ENCODE results near the gene ZNF212. TPM values are rescaled to one million over a fixed set of nuclear protein-coding genes. Genes with fewer than 3 reads are reported as not detected.

ZNF212 gene
- total RNA-seq, 1 donor from 2014 or later, result 15.0 TPM

GRCh38 chr7:149205690-149206381 is 33.6 kb upstream of the ZNF212 start:
- Mint-ChIP-seq H3K27me3 (ENCODE audit: insufficient read depth) (no peaks in the 10 kb centered on the region), H3K9me3 (no peaks in the 10 kb centered on the region), H3K4me1 (ENCODE audit: low read depth) (peaks cover 45% of the 10 kb centered on the region), H3K4me3 (no peak overlapping the region), H3K36me3 (ENCODE audit: low read depth) (peaks cover 65% of the 10 kb centered on the region), H3K27ac (peak overlapping the region; percentile 7)
- no peak for DNase-seq (ENCODE audit: low spot score)
- intact Hi-C loops (cut with micrococcal nuclease), result loop anchor here (5.0 kb wide), 1 partner anchor 41 kb away; no protein-coding TSS in a partner anchor

- intact Hi-C loops (cut with micrococcal nuclease), result loop anchor here (5.0 kb wide), 1 partner anchor 40 kb away; no protein-coding TSS in a partner anchor
These were observed 32.0 kb upstream of the ZNF212 start for GRCh38 chr7:149207324-149208035.

GRCh38 chr7:149209518-149210269 is 29.8 kb upstream of the ZNF212 start:
- intact Hi-C loops (cut with micrococcal nuclease), result loop anchor here (1.0 to 5.0 kb wide), 4 partner anchors 13 to 76 kb away; partner anchors contain the start of gene ZNF783
- peak; percentile 65 for DNase-seq (ENCODE audit: low spot score)
- H3K27ac Mint-ChIP-seq, result peak overlapping the region; percentile 87
- H3K4me1 Mint-ChIP-seq (ENCODE audit: low read depth), result peaks cover 13% of the 10 kb centered on the region
- no peaks in the 10 kb centered on the region for H3K9me3 Mint-ChIP-seq
- no peaks in the 10 kb centered on the region for H3K27me3 Mint-ChIP-seq (ENCODE audit: insufficient read depth)
- peak overlapping the region; percentile 37 for H3K4me3 Mint-ChIP-seq
- peaks cover 60% of the 10 kb centered on the region for H3K36me3 Mint-ChIP-seq (ENCODE audit: low read depth)

More at GRCh38 chr7:149207324-149208035, 32.0 kb upstream of the ZNF212 start:
- Mint-ChIP-seq H3K27ac (no peak overlapping the region), H3K4me3 (no peak overlapping the region), H3K4me1 (ENCODE audit: low read depth) (peaks cover 35% of the 10 kb centered on the region), H3K9me3 (no peaks in the 10 kb centered on the region), H3K27me3 (ENCODE audit: insufficient read depth) (no peaks in the 10 kb centered on the region), H3K36me3 (ENCODE audit: low read depth) (peaks cover 66% of the 10 kb centered on the region)
- no peak for DNase-seq (ENCODE audit: low spot score)

GRCh38 chr7:149210551-149210950 is 28.9 kb upstream of the ZNF212 start:
- Mint-ChIP-seq H3K27ac (no peak overlapping the region), H3K4me3 (no peak overlapping the region), H3K4me1 (ENCODE audit: low read depth) (peaks cover 13% of the 10 kb centered on the region), H3K36me3 (ENCODE audit: low read depth) (peaks cover 56% of the 10 kb centered on the region), H3K27me3 (ENCODE audit: insufficient read depth) (no peaks in the 10 kb centered on the region), H3K9me3 (no peaks in the 10 kb centered on the region)
- DNase-seq (ENCODE audit: low spot score), result no peak
- intact Hi-C loops (cut with micrococcal nuclease), result loop anchor here (2.0 kb wide), 1 partner anchor 14 kb away; no protein-coding TSS in a partner anchor

DNA sequence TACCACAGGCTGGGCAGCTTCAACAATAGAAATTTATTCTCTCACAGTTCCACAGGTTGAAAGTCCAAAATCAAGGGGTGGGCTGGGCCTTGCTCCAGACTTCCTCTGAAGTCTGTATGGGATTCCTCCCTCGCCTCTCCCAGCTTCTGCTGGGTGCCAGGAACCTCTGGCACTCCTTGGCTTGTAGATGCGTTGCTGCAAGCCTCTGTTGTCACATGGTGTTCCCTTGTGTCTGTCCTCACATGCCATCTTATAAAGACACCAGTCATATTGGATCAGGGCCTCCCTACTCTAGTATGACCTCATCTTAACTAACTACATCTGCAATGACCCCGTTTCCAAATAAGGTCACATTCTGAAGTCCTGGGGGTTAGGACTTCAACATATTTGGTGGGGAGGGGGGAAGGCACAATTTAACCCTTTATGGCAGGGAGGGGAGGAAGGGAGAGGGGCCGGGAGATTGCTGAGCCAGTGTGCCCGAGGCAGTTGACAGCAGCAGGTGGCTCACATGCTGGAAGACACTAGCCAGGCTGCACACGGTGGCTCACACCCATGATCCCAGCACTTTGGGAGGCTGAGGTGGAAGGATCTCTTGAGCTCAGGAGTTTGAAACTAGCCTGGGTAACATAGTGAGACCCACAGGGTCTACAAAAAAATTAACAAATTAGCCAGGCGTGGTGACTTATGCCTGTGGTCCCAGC is 25.3 kb upstream of the ZNF212 start:
- DNase-seq (ENCODE audit: low spot score), result no peak
- intact Hi-C loops (cut with micrococcal nuclease), result no loop called here
- peaks cover 12% of the 10 kb centered on the region for H3K4me1 Mint-ChIP-seq (ENCODE audit: low read depth)
- H3K9me3 Mint-ChIP-seq, result no peaks in the 10 kb centered on the region
- no peaks in the 10 kb centered on the region for H3K27me3 Mint-ChIP-seq (ENCODE audit: insufficient read depth)
- no peak overlapping the region for H3K27ac Mint-ChIP-seq
- peaks cover 49% of the 10 kb centered on the region for H3K36me3 Mint-ChIP-seq (ENCODE audit: low read depth)
- no peak overlapping the region for H3K4me3 Mint-ChIP-seq

GRCh38 chr7:149216402-149216801 is 23.0 kb upstream of the ZNF212 start:
- H3K27ac Mint-ChIP-seq, result no peak overlapping the region
- H3K4me1 Mint-ChIP-seq (ENCODE audit: low read depth), result no peaks in the 10 kb centered on the region
- intact Hi-C loops (cut with micrococcal nuclease), result no loop called here

DNA sequence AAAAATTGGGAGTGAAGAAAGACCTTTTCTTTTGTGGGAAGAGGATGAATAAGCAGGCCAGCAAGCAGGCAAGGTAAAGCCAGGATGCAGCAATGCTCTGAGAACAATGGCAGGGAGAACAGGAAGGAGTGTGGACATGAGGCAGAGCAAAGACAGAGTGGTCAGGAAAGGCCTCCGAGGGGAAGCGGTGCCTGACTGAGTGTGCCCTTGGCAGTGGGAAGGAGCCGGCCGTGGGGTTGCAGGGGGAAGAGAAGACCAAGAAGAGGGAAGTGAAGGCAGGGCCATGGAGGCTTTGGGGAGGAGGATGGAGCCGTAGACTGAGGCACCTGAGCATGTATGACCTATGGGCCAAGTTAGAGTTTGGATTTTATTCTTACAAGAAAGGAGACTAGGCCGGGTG is 21.9 kb upstream of the ZNF212 start:
- no peaks in the 10 kb centered on the region for H3K9me3 Mint-ChIP-seq
- no peak for DNase-seq (ENCODE audit: low spot score)
- intact Hi-C loops (cut with micrococcal nuclease), result no loop called here
- no peaks in the 10 kb centered on the region for H3K27me3 Mint-ChIP-seq (ENCODE audit: insufficient read depth)
- peaks cover 42% of the 10 kb centered on the region for H3K36me3 Mint-ChIP-seq (ENCODE audit: low read depth)
- peak overlapping the region; percentile 29 for H3K27ac Mint-ChIP-seq
- no peaks in the 10 kb centered on the region for H3K4me1 Mint-ChIP-seq (ENCODE audit: low read depth)
- no peak overlapping the region for H3K4me3 Mint-ChIP-seq

More at GRCh38 chr7:149216402-149216801, 23.0 kb upstream of the ZNF212 start:
- H3K36me3 Mint-ChIP-seq (ENCODE audit: low read depth), result peaks cover 41% of the 10 kb centered on the region
- H3K9me3 Mint-ChIP-seq, result no peaks in the 10 kb centered on the region
- no peak for DNase-seq (ENCODE audit: low spot score)
- no peaks in the 10 kb centered on the region for H3K27me3 Mint-ChIP-seq (ENCODE audit: insufficient read depth)
- H3K4me3 Mint-ChIP-seq, result no peak overlapping the region

- Mint-ChIP-seq H3K27me3 (ENCODE audit: insufficient read depth) (no peaks in the 10 kb centered on the region), H3K36me3 (ENCODE audit: low read depth) (peaks cover 36% of the 10 kb centered on the region), H3K4me1 (ENCODE audit: low read depth) (no peaks in the 10 kb centered on the region), H3K9me3 (no peaks in the 10 kb centered on the region), H3K27ac (no peak overlapping the region), H3K4me3 (no peak overlapping the region)
- intact Hi-C loops (cut with micrococcal nuclease), result no loop called here
- no peak for DNase-seq (ENCODE audit: low spot score)
These were observed 20.7 kb upstream of the ZNF212 start for GRCh38 chr7:149218469-149219420.

DNA sequence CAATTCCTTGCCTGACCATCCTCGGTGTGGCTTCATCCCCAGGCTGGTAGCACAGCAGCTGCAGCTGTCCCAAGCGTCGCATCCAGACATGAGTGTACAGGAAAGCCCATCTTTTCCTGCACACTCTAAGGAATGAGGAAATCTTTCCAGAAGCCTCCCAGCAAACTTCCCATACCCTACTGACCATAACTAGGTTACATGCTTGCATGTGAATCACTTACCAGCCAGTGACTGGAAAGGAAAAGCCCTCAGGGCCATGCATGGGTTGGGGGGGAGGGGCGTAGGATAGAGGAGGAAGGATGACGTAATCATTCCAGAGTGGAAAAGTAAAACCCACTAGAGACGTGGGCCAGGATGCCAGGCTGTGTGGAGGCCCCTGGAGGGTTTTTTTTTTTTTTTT is 18.9 kb upstream of the ZNF212 start:
- Mint-ChIP-seq H3K4me1 (ENCODE audit: low read depth) (no peaks in the 10 kb centered on the region), H3K9me3 (no peaks in the 10 kb centered on the region), H3K4me3 (no peak overlapping the region), H3K36me3 (ENCODE audit: low read depth) (peaks cover 31% of the 10 kb centered on the region), H3K27me3 (ENCODE audit: insufficient read depth) (no peaks in the 10 kb centered on the region), H3K27ac (no peak overlapping the region)
- intact Hi-C loops (cut with micrococcal nuclease), result no loop called here
- no peak for DNase-seq (ENCODE audit: low spot score)

DNA sequence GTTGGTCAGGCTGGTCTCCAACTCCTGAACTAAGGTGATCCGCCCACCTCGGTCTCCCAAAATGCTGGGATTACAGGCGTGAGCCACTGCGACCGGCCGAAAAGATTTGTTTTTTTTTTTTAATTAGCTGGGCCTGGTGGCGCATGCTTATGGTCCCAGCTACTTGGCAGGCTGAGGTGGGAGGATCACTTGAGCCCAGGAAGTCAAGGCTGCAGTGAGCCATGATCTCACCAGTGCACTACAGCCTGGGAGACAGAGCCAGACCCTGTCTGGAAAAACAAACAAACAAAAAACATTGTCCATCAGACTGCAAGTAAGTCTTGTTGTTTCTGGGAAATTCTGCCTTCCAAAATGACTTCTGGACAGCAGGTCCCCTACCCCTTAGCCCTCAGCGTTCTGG is 16.3 kb upstream of the ZNF212 start:
- Mint-ChIP-seq H3K36me3 (ENCODE audit: low read depth) (peaks cover 24% of the 10 kb centered on the region), H3K9me3 (no peaks in the 10 kb centered on the region), H3K4me3 (no peak overlapping the region), H3K27me3 (ENCODE audit: insufficient read depth) (no peaks in the 10 kb centered on the region), H3K27ac (no peak overlapping the region), H3K4me1 (ENCODE audit: low read depth) (no peaks in the 10 kb centered on the region)
- intact Hi-C loops (cut with micrococcal nuclease), result no loop called here
- no peak for DNase-seq (ENCODE audit: low spot score)

DNA sequence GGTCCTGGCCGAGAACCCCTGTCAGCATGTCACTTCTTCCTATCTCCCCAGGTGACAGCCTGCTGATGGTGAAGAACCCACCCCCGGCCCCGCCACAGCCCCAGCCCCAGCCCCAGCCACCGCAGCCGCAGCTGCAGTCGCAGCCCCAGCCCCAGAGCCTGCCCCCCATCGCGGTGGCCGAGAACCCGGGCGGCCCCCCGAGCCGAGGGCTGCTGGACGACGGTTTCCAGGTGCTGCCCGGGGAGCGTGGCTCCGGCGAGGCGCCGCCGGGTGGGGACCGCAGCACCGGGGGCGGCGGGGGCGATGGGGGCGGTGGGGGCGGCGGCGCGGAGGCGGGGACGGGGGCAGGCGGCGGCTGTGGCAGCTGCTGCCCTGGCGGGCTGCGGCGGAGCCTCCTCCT is 15.7 kb upstream of the ZNF212 start:
- no peaks in the 10 kb centered on the region for H3K4me1 Mint-ChIP-seq (ENCODE audit: low read depth)
- no peak overlapping the region for H3K4me3 Mint-ChIP-seq
- H3K27me3 Mint-ChIP-seq (ENCODE audit: insufficient read depth), result no peaks in the 10 kb centered on the region
- intact Hi-C loops (cut with micrococcal nuclease), result no loop called here
- no peak for DNase-seq (ENCODE audit: low spot score)
- H3K27ac Mint-ChIP-seq, result no peak overlapping the region
- H3K9me3 Mint-ChIP-seq, result no peaks in the 10 kb centered on the region
- H3K36me3 Mint-ChIP-seq (ENCODE audit: low read depth), result peaks cover 24% of the 10 kb centered on the region

Measured in activated T-helper 1 cell treated with anti-CD3 and anti-CD28 coated beads, Interleukin-12 subunit alpha, Interleukin-12 subunit beta, Interleukin-2, Interleukin-4 antibody, amounts not matched to agents 30 ng/mL and 10 ng/mL and 1 ng/mL, durations not matched to agents 14 hours and 24 hours and 36 hours (primary cell).